LNCaP clone FGC (cell line): ENCODE data around the gene GINS1.

Experiments used
- DNase-seq: peaks from one replicate; pipeline ENCODE4 v3.0.0-alpha.2; 2011; ENCODE audit warnings: low read depth
- H3K4me3 ChIP-seq: 2 replicates; pipeline ENCODE4 v1.5.1; 2011; ENCODE audit warnings: mild to moderate bottlenecking, low read depth, low read length, control low read depth
- CTCF ChIP-seq: IDR thresholded peaks from 2 replicates; pipeline ENCODE4 v1.5.1; 2012; ENCODE audit warnings: mild to moderate bottlenecking; ENCODE audit not compliant: control insufficient read depth, insufficient read depth; ENCODE audit errors: extremely low read depth

GINS1 gene

DNA sequence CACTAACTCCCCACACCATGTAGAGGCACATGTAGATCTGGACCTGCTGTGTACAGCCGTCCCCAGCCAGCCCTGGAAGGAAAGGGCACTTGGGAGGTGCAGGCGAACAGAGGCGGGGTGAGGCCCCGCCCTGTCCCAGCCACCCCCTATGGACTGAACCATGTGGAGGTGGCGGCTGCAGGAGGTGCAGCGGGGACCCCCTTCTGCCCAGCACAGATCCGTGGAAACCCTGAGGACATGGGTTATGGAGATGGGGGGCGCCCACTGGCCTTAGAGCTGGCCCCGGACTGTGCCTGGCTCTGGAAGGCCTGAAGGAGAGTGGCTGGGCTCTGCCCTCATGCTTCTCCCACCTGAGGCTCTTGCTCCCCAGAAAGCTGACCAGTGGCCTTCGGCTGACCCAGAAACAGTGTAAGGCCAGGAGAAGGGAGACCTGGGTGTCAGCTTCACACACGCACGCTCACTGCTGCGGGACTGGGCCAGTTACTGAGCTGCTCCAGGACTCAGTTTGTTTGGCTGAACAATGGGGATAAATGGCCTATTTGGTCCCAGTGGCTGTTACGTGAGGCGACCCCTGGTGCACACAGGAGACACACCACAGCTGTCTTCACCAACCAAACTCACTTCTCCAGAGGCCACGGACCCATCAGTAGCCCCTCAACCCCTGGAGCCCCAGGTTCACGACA, 87.2 kb downstream of the GINS1 start:
- no peak overlapping the region for H3K4me3 ChIP-seq
- no peak for DNase-seq
- no peak for TF ChIP-seq CTCF

DNA sequence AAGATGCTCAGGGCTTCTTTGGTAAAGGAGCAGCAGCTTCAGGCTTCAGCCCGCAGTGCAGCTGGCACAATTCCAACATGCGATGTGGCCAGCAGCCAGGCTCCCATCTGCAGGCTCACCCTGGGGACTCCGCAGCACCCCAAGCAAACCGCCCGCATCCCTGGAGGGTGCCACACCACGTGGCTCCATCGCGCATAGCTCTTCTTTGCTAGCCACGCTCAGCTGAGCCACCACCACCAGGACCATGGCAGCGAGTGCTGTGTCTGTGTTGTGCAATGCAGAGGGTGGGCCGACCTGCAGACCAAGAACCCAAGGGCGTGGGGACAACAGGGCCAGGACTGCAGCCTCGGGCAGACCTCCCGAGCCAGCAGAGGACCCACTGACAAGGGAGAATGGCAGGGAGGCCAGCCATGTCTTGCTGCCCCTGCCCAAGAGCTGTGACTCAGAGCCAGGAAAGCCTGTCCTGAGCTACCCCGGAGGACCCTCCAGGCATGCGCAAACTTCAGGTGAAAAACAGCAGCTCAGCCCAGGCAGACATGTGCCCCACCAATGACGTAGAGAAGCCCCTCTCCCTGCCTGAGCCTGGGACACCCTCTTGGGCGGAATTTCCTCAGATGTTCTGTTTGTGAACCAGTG, 87.8 kb downstream of the GINS1 start:
- no peak for DNase-seq
- no peak overlapping the region for H3K4me3 ChIP-seq
- TF ChIP-seq CTCF: no peak

GRCh38 chr20:25496165-25496967, 88.9 kb downstream of the GINS1 start:
- DNase-seq: no peak
- TF ChIP-seq CTCF: no peak
- no peak overlapping the region for H3K4me3 ChIP-seq

GRCh38 chr20:25496968-25497401, 89.5 kb downstream of the GINS1 start:
- DNase-seq: peak; percentile 91
- no peak for TF ChIP-seq CTCF
- H3K4me3 ChIP-seq: no peak overlapping the region

DNA sequence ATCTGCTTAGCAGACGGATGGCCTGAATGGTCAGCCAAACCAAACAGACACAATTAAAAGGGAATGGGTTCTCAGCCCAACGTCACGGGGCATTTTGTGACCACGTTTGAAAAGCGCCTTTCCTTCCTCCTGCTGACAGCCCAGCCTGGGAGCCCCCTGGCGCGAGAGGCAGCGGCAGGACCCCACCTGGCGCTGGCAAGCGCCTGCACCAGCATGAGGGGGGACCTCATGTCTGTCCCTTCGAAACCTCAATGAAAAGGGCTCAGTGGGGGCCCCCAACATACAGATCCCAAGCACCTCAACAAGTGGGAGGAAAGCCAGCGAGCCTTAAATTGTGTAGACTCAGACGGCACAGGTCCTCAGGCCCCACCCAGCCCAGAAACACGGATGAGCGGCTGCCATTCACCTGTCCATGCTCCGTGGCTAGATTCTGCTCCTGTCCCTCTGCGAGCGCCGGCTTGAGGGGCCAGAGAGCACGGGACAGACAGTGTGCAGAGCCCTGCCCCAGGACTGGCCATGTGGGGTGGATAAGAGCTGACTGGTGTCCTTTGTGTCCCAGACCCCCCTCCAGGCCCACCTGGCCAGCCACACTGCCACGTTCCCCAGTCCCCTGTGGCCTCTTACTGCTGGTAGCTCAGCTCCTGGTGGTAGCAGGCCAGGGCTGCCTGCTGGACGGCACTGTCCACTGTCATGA, 90.3 kb downstream of the GINS1 start:
- DNase-seq: no peak
- H3K4me3 ChIP-seq: no peak overlapping the region
- no peak for TF ChIP-seq CTCF
